WERI-Rb-1 (cell line): ENCODE data around the gene RBM45.

ENCODE experiments used
- DNase-seq: peaks from one replicate; pipeline ENCODE4 v3.0.0-alpha.2; 2020
- H3K27ac ChIP-seq: fragments of 250-450 bp; sonication (Bioruptor Pico); 2 replicates; pipeline ENCODE4 v1.5.1; 2020; ENCODE audit warnings: mild to moderate bottlenecking, moderate library complexity
- H3K27me3 ChIP-seq: fragments of 250-450 bp; sonication (Bioruptor Pico); 2 replicates; pipeline ENCODE4 v1.5.1; 2021; ENCODE audit warnings: mild to moderate bottlenecking, low read depth, moderate library complexity; ENCODE audit not compliant: insufficient read depth, severe bottlenecking
- H3K36me3 ChIP-seq: fragments of 250-450 bp; sonication (Bioruptor Pico); 2 replicates; pipeline ENCODE4 v1.5.1; 2020; ENCODE audit warnings: mild to moderate bottlenecking, moderate library complexity
- H3K4me3 ChIP-seq: 2 replicates; pipeline ENCODE4 v1.5.1; 2011; ENCODE audit warnings: low read depth, mild to moderate bottlenecking, control low read depth, low read length
- H3K9me3 ChIP-seq: fragments of 250-450 bp; sonication (Bioruptor Pico); 2 replicates; pipeline ENCODE4 v1.5.1; 2021; ENCODE audit warnings: mild to moderate bottlenecking, moderate library complexity; ENCODE audit not compliant: severe bottlenecking
- TF ChIP-seq, protein P1 (sequence below): IDR thresholded peaks from 2 replicates; pipeline ENCODE4 v1.5.1; 2011; ENCODE audit warnings: low read depth, mild to moderate bottlenecking, control low read depth, inconsistent platforms, low read length

Gene RBM45

DNA sequence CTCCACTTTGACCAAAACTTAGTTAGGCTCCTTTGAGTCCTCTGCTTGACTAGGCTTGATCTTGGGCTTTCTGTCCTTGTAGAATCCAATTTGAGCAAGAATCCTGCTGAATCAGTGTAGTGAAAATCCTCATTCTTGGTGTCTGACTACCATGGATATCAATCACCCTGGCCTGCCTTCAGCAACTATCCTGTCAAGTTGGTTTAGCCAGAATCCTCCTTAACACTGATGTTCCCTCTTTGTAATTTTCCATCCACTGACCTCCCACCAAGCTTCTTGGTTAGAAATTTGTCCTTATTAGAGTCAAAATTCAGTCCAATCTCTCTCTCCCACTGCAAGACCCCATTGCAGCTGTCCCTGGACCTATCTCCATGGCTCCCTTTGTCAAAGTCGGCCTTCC lies 494 bp upstream of the RBM45 start:
- Histone ChIP-seq H3K27me3 (no peaks in the 10 kb centered on the region), H3K4me3 (no peak overlapping the region), H3K36me3 (no peaks in the 10 kb centered on the region), H3K9me3 (no peaks in the 10 kb centered on the region), H3K27ac (no peak overlapping the region)
- DNase-seq, result no peak
- TF ChIP-seq, protein P1, sequence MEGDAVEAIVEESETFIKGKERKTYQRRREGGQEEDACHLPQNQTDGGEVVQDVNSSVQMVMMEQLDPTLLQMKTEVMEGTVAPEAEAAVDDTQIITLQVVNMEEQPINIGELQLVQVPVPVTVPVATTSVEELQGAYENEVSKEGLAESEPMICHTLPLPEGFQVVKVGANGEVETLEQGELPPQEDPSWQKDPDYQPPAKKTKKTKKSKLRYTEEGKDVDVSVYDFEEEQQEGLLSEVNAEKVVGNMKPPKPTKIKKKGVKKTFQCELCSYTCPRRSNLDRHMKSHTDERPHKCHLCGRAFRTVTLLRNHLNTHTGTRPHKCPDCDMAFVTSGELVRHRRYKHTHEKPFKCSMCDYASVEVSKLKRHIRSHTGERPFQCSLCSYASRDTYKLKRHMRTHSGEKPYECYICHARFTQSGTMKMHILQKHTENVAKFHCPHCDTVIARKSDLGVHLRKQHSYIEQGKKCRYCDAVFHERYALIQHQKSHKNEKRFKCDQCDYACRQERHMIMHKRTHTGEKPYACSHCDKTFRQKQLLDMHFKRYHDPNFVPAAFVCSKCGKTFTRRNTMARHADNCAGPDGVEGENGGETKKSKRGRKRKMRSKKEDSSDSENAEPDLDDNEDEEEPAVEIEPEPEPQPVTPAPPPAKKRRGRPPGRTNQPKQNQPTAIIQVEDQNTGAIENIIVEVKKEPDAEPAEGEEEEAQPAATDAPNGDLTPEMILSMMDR, result no peak

DNA sequence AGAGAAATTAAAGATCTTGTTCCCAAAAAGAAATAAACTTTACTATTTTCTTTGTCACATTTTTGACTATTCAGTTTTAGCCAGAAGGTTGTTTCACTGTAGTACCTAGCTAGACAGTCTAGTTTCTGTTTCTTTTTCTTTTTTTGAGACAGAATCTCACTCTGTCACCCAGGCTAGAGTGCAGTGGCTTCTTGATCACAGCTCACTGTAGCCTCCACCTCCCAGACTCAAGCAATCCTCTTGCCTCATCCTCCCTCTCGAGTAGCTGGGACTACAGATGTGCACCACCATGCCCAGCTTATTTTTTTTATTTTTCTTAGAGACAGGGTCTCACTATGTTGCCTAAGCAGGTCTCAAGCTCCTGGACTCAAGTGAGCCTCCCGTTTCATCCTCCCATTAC lies 2.2 kb downstream of the RBM45 start:
- no peaks in the 10 kb centered on the region for H3K27me3 ChIP-seq
- no peaks in the 10 kb centered on the region for H3K9me3 ChIP-seq
- DNase-seq, result no peak
- no peaks in the 10 kb centered on the region for H3K36me3 ChIP-seq
- no peak overlapping the region for H3K4me3 ChIP-seq
- no peak overlapping the region for H3K27ac ChIP-seq
- TF ChIP-seq, protein P1, result no peak

DNA sequence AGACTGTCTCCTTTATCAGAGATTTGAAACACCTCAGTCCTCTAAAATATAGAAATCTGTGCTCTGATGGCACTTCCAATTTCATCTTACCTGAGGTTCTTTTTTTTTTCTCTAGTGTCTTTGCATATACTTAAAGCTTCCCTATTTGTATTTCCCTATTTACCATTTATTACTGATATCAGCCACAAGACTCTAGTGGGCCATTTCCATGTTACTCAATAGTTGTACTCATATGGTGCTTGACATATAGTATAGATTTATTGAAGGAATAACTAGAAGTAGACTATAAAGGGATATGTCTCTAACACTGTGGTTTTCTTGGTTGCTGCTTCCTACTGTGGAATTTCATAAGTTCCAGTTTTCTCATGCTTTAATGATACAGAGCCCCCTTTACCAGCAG lies 3.0 kb downstream of the RBM45 start:
- no peak for DNase-seq
- Histone ChIP-seq H3K36me3 (no peaks in the 10 kb centered on the region), H3K9me3 (no peaks in the 10 kb centered on the region), H3K4me3 (no peak overlapping the region), H3K27ac (no peak overlapping the region), H3K27me3 (no peaks in the 10 kb centered on the region)
- TF ChIP-seq, protein P1, result no peak

DNA sequence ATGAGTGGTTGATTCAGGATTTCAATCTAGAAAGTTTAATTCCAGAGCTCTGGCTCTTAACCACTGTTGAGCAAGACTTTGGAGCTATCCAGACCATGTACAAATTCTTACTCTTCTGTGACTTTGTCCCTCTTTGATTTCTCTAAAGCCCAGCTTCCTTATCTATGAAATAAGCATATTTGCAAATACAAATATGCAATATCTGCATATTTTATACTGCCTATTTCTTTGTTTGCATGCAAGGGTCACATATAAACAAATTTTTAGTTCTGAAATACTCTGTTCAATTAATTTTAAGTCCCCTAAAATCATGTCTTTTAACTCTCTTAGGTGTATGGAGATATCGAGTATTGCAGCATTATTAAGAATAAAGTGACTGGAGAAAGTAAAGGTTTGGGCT lies 5.5 kb downstream of the RBM45 start:
- H3K9me3 ChIP-seq, result no peaks in the 10 kb centered on the region
- H3K27me3 ChIP-seq, result no peaks in the 10 kb centered on the region
- H3K4me3 ChIP-seq, result no peak overlapping the region
- no peak overlapping the region for H3K27ac ChIP-seq
- H3K36me3 ChIP-seq, result peaks cover 5% of the 10 kb centered on the region; the same call in 1 of the 2 replicates
- no peak for DNase-seq
- TF ChIP-seq, protein P1, result no peak

DNA sequence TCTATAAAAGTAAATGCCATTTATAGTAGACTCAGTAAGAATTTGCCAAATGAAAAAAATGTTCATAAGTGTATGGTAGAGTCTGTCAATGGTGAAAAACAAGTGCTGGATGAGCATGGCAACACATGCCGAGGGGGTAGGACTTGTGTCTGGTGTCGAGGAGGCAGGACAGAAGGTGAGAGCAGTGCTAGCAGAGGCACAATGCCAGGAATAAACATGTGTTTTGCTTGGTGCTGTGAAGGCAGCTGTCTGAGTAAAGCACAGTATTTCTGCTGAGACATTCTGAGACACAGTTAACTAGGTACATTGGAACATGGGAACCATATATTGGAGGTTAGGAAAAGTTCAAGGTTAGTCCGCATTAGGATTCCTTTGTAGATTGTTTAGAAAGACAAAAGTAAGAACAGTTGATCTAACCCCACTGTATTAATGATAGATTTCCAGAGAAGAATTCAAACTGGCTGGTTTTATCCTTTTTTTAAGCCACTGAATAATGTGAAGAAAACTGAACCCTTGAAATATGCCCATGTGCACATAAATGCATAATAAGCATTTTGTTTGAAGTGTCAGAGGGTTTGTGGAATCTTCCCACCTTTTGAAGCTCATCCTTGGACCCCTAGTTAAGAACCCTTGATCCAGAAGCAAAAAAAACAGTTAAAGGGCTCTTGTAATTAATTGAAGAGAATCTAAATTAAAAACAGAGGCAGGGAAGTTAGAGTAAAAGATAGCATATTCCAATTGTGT lies 7.1 kb downstream of the RBM45 start:
- no peaks in the 10 kb centered on the region for H3K27me3 ChIP-seq
- no peak overlapping the region for H3K4me3 ChIP-seq
- no peaks in the 10 kb centered on the region for H3K9me3 ChIP-seq
- H3K36me3 ChIP-seq, result peaks cover 6% of the 10 kb centered on the region; the same call in 1 of the 2 replicates
- TF ChIP-seq, protein P1, result no peak
- H3K27ac ChIP-seq, result no peak overlapping the region
- DNase-seq, result no peak

DNA sequence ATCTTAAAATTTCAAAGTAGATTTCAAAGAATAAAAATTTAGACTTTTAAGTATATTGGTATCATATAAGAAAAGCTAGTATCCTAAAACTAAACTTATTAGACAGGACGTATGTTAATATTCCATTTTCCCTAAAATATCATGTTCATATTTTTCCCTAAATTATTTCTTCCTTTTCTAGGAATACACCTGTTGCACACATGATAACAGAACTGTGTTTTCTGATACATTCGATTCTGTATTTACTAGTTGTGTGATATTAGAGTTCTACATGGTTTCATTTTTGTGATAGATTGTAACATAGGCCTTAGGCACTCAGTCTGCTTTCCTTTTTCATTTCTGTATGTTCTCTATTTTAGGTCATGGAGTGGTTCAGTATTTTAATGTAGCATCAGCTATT lies 10.9 kb downstream of the RBM45 start:
- no peak for DNase-seq
- no peak overlapping the region for H3K27ac ChIP-seq
- no peak overlapping the region for H3K4me3 ChIP-seq
- TF ChIP-seq, protein P1, result no peak
- peaks cover 9% of the 10 kb centered on the region; the same call in 1 of the 2 replicates for H3K36me3 ChIP-seq
- no peaks in the 10 kb centered on the region for H3K27me3 ChIP-seq
- no peaks in the 10 kb centered on the region for H3K9me3 ChIP-seq
